Heart left ventricle (tissue), 13 donors: ENCODE data around the gene MEIS3.

Experiments used
- POLR2A ChIP-seq, 2 donors: fragments of 450-650 bp; IDR thresholded peaks; one replicate each; pipeline ENCODE4 v1.6.1; 2017; ENCODE audit warnings: antibody characterized with exemption in 2 of 2, mild to moderate bottlenecking in 2 of 2, moderate library complexity in 2 of 2
- TF ChIP-seq, protein P1 (sequence below), 12 donors: fragments of 200-600 bp; sonication (generic) in 4 of 12; IDR thresholded peaks; one replicate each; pipeline versions ENCODE4 v1.5.0 to v1.8.0; 2018 to 2022; ENCODE audit warnings: antibody characterized with exemption in 12 of 12, mild to moderate bottlenecking in 5 of 12
- donor health status: ischemic (EF 13 %, LVEDD 7.1; RV severe dilation, severe dysfunction).
- donor health status: DM: no; HTN: yes; CAD: no.
- donor health status: DM: no; HTN: no; CAD: no.
- donor health status: ischemic (EF 25% LVEDD 6.9; RV normal size, moderate dysfunction).
- donor health status: ischemic (EF 25% LVEDD 5.7; RV mildly dilated, moderate dysfunction).
- donor health status: ischemic (EF 35%, LVEDD 5.7; RV mildly dilated, moderate dysfunction).
- donor health status: nonischemic (EF 11% LVEDD 7.7; RV severe dilation, severe dysfunction).
- donor health status: DM: yes; HTN: yes; CAD: no.
- donor health status: PGD.
- donor health status: ischemic (EF 29% LVEDD 5.4; RV normal size, mild dysfunction).
- donor health status: nonischemic (EF 23%, LVEDD 6.1; RV moderate dilation, normal function).

DNA sequence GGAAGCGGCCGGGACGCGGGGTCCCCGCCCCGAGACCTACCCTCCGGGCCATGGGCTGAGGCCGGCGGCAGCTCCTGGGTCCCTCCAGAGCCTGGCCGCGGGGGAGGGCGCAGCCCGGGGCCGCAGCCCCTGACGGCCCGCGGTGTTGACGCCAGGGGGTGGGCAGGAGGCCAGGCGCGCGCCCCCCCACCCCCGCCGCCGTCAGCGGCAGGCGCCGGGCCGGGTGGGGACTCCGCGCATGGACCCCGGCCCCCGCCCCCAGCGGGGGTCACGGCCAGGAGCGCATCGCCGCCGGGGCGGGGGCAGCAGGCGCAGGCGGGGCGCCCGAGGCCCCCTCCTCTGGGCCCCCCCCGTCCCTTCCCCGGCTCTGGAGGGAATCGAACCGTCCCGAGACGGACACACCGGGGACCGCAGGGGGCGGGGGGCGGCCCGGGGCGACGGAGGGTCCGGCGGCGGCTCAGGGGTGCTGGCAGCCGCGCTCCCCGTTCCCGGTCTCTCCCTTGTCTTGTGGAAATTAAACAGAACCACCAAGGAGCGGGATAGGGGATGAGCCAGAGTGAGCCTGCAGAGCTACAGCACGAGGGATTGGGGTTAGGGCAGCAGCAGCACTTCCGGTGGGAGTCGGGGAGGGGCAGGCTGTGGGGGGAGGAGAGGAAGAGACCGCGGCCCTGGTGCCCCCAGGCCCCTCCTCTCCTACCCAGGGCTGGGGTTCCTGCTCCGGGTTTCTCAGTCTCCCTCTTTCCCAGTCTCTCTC is at the start of gene MEIS3:
- TF ChIP-seq, protein P1, sequence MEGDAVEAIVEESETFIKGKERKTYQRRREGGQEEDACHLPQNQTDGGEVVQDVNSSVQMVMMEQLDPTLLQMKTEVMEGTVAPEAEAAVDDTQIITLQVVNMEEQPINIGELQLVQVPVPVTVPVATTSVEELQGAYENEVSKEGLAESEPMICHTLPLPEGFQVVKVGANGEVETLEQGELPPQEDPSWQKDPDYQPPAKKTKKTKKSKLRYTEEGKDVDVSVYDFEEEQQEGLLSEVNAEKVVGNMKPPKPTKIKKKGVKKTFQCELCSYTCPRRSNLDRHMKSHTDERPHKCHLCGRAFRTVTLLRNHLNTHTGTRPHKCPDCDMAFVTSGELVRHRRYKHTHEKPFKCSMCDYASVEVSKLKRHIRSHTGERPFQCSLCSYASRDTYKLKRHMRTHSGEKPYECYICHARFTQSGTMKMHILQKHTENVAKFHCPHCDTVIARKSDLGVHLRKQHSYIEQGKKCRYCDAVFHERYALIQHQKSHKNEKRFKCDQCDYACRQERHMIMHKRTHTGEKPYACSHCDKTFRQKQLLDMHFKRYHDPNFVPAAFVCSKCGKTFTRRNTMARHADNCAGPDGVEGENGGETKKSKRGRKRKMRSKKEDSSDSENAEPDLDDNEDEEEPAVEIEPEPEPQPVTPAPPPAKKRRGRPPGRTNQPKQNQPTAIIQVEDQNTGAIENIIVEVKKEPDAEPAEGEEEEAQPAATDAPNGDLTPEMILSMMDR (IDR thresholded peaks at IDR 0.05): no peak
- TF ChIP-seq POLR2A (IDR thresholded peaks at IDR 0.05): no peak
